WTC11 (cell line): ENCODE measurements around the gene NHLRC3. TPM values are rescaled to one million over a fixed set of nuclear protein-coding genes. Genes with fewer than 3 reads are reported as not detected.

Experiments used
- ATAC-seq: fragments of 200-7000 bp; cut with Tn5 transposase; 2 replicates; pipeline ENCODE4 v1.10.0; 2021; ENCODE audit warnings: mild to moderate bottlenecking, moderate library complexity
- CTCF ChIA-PET: fragments of 300-600 bp; sonication (Branson Sonifier 250); formaldehyde crosslinking; loops from one replicate; lab custom pipeline; 2021; ENCODE audit warnings: antibody characterized with exemption; lab: Charles Lee
- POLR2A ChIA-PET: fragments of 350-600 bp; sonication (Branson Sonifier 250); formaldehyde crosslinking; loops from one replicate; lab custom pipeline; 2021; ENCODE audit warnings: antibody characterized with exemption; lab: Charles Lee
- DNase-seq: peaks from one replicate; pipeline ENCODE4 v3.0.0; 2021; ENCODE audit warnings: low spot score
- H3K27ac Mint-ChIP-seq: 2 replicates; pipeline ENCODE4 v1.8.0; 2021; ENCODE audit warnings: mixed read lengths
- H3K27me3 Mint-ChIP-seq: 2 replicates; pipeline ENCODE4 v1.8.0; 2021; ENCODE audit warnings: low read depth, mild to moderate bottlenecking, moderate library complexity, mixed read lengths
- H3K36me3 Mint-ChIP-seq: 2 replicates; pipeline ENCODE4 v1.8.0; 2021; ENCODE audit warnings: mixed read lengths
- H3K4me1 Mint-ChIP-seq: 2 replicates; pipeline ENCODE4 v1.8.0; 2022; ENCODE audit warnings: mixed read lengths
- H3K4me3 Mint-ChIP-seq: 2 replicates; pipeline ENCODE4 v1.8.0; 2021; ENCODE audit warnings: mild to moderate bottlenecking, moderate library complexity, mixed read lengths
- H3K9me3 Mint-ChIP-seq: 2 replicates; pipeline ENCODE4 v1.8.0; 2021; ENCODE audit warnings: mixed read lengths
- ARID4B ChIP-seq: sonication (generic); formaldehyde crosslinking; IDR thresholded peaks from 2 replicates; pipeline ENCODE4 v1.8.0; 2023; ENCODE audit warnings: missing genetic modification reagents, mild to moderate bottlenecking, borderline replicate concordance
- CREM ChIP-seq: sonication (generic); formaldehyde crosslinking; IDR thresholded peaks from 2 replicates; pipeline ENCODE4 v1.8.1; 2022; ENCODE audit warnings: mild to moderate bottlenecking, missing genetic modification reagents, moderate library complexity
- E2F1 ChIP-seq: sonication (generic); formaldehyde crosslinking; IDR thresholded peaks from 2 replicates; pipeline ENCODE4 v1.8.0; 2022; ENCODE audit warnings: mild to moderate bottlenecking, missing genetic modification reagents
- E2F5 ChIP-seq: sonication (generic); formaldehyde crosslinking; IDR thresholded peaks from 2 replicates; pipeline ENCODE4 v1.8.1; 2022; ENCODE audit warnings: mild to moderate bottlenecking, moderate library complexity, missing genetic modification reagents
- ELF4 ChIP-seq: sonication (generic); formaldehyde crosslinking; IDR thresholded peaks from 2 replicates; pipeline ENCODE4 v1.8.1; 2022; ENCODE audit warnings: low read depth, mild to moderate bottlenecking, moderate library complexity, missing genetic modification reagents
- GABPB1 ChIP-seq: sonication (generic); formaldehyde crosslinking; IDR thresholded peaks from 2 replicates; pipeline ENCODE4 v1.8.1; 2023; ENCODE audit warnings: mild to moderate bottlenecking, missing genetic modification reagents
- GRHL2 ChIP-seq: fragments of 250-450 bp; sonication (Bioruptor Pico); IDR thresholded peaks from 2 replicates; pipeline ENCODE4 v1.8.0; 2022; ENCODE audit warnings: mild to moderate bottlenecking, moderate library complexity; ENCODE audit not compliant: insufficient replicate concordance, severe bottlenecking
- GTF2I ChIP-seq: fragments of 250-450 bp; sonication (Bioruptor Pico); conservative IDR thresholded peaks from 2 replicates; pipeline ENCODE4 v1.4.0; 2021; ENCODE audit warnings: mild to moderate bottlenecking
- KAT7 ChIP-seq: sonication (generic); formaldehyde crosslinking; IDR thresholded peaks from 2 replicates; pipeline ENCODE4 v1.8.1; 2023; ENCODE audit warnings: missing genetic modification reagents, mild to moderate bottlenecking, borderline replicate concordance
- MAX ChIP-seq: sonication (generic); formaldehyde crosslinking; IDR thresholded peaks from 2 replicates; pipeline ENCODE4 v1.8.0; 2022; ENCODE audit warnings: mild to moderate bottlenecking, missing genetic modification reagents
- MXD4 ChIP-seq: fragments of 250-450 bp; sonication (Bioruptor Pico); IDR thresholded peaks from 2 replicates; pipeline ENCODE4 v1.8.0; 2021; ENCODE audit warnings: mild to moderate bottlenecking, moderate library complexity, borderline replicate concordance
- NFYB ChIP-seq: sonication (generic); formaldehyde crosslinking; conservative IDR thresholded peaks from 2 replicates; pipeline ENCODE4 v1.8.0; 2022; ENCODE audit warnings: low read depth, missing genetic modification reagents
- NR2C2 ChIP-seq: sonication (generic); formaldehyde crosslinking; IDR thresholded peaks from 2 replicates; pipeline ENCODE4 v1.8.0; 2022; ENCODE audit warnings: mild to moderate bottlenecking, missing genetic modification reagents
- PRDM15 ChIP-seq: sonication (generic); formaldehyde crosslinking; IDR thresholded peaks from 2 replicates; pipeline ENCODE4 v1.8.0; 2022; ENCODE audit warnings: missing genetic modification reagents
- PREB ChIP-seq: sonication (generic); formaldehyde crosslinking; IDR thresholded peaks from 2 replicates; pipeline ENCODE4 v1.8.1; 2022; ENCODE audit warnings: mild to moderate bottlenecking, missing genetic modification reagents, moderate library complexity, borderline replicate concordance
- RORB ChIP-seq: fragments of 250-450 bp; sonication (Bioruptor Pico); IDR thresholded peaks from 2 replicates; pipeline ENCODE4 v1.9.0; 2021; ENCODE audit warnings: mild to moderate bottlenecking
- SMAD4 ChIP-seq: sonication (generic); formaldehyde crosslinking; IDR thresholded peaks from 2 replicates; pipeline ENCODE4 v1.8.0; 2022; ENCODE audit warnings: mild to moderate bottlenecking, missing genetic modification reagents
- ZBTB43 ChIP-seq: sonication (generic); formaldehyde crosslinking; IDR thresholded peaks from 2 replicates; pipeline ENCODE4 v1.8.1; 2023; ENCODE audit warnings: mild to moderate bottlenecking, missing genetic modification reagents
- total RNA-seq: library from RNA; stranded (reverse); gene quantifications from 3 replicates; pipeline ENCODE4 v1.2.3, GENCODE V29; 2021

Gene NHLRC3
- total RNA-seq, 1 experiment from 2014 or later = 18.8 TPM

GRCh38 chr13:39054112-39054511, 15.9 kb downstream of the NHLRC3 start (continued):
- no peak for TF ChIP-seq E2F1 (CRISPR knock-in tag)
- TF ChIP-seq, all 79 proteins: peak for 0

GRCh38 chr13:39056018-39056417, 17.8 kb downstream of the NHLRC3 start:
- Mint-ChIP-seq H3K9me3 (peaks cover 4% of the 10 kb centered on the region), H3K27ac (no peak overlapping the region), H3K27me3 (no peaks in the 10 kb centered on the region), H3K36me3 (peaks cover 4% of the 10 kb centered on the region; the same call in 1 of the 2 replicates), H3K4me3 (no peak overlapping the region)
- CTCF ChIA-PET = no interaction called here
- DNase-seq = no peak
- TF ChIP-seq GABPB1 (CRISPR knock-in tag) (no peak), RORB (CRISPR knock-in tag) (no peak), GTF2I (0 out of 2 replicates have a peak, but pooled peaks have one; percentile 37), PREB (CRISPR knock-in tag) (no peak)
- TF ChIP-seq, all 79 proteins: peak for 1
- POLR2A ChIA-PET = no interaction called here
- peaks cover 12% of the 10 kb centered on the region for H3K4me1 Mint-ChIP-seq
- no peak for ATAC-seq

- ATAC-seq = no peak
- TF ChIP-seq MXD4 (CRISPR knock-in tag) (no peak), E2F5 (CRISPR knock-in tag) (no peak), SMAD4 (CRISPR knock-in tag) (no peak), MAX (CRISPR knock-in tag) (no peak), ARID4B (CRISPR knock-in tag) (no peak), CREM (CRISPR knock-in tag) (no peak), ELF4 (CRISPR knock-in tag) (no peak), GRHL2 (CRISPR knock-in tag) (no peak), NR2C2 (CRISPR knock-in tag) (no peak), KAT7 (CRISPR knock-in tag) (no peak), PRDM15 (CRISPR knock-in tag) (no peak), ZBTB43 (CRISPR knock-in tag) (no peak), RORB (CRISPR knock-in tag) (no peak), NFYB (no peak), E2F1 (CRISPR knock-in tag) (no peak)
- TF ChIP-seq, all 79 proteins: peak for 0
- Mint-ChIP-seq H3K27ac (no peak overlapping the region), H3K27me3 (no peaks in the 10 kb centered on the region), H3K9me3 (peaks cover 4% of the 10 kb centered on the region), H3K4me1 (no peaks in the 10 kb centered on the region), H3K4me3 (no peak overlapping the region), H3K36me3 (peaks cover 4% of the 10 kb centered on the region; the same call in 1 of the 2 replicates)
- ChIA-PET POLR2A (interaction anchor here (0.6 kb wide), 1 partner anchor 383 kb away, joined by 3 read pairs; no protein-coding TSS in a partner anchor), CTCF (no interaction called here)
- no peak for DNase-seq
These were observed 19.8 kb downstream of the NHLRC3 start for GRCh38 chr13:39058040-39058439.
